Caco-2 (cell line): ENCODE results near the gene COG3. TPM values are rescaled to one million over a fixed set of nuclear protein-coding genes. Genes with fewer than 3 reads are reported as not detected.

Source experiments
- BruUV-seq: library from RNA; stranded (reverse); fragments of 400-500 nt; replicated peaks from 2 replicates; lab custom pipeline; 2021; lab: Mats Ljungman, UMichigan
- CTCF ChIA-PET: fragments of 300-600 bp; sonication (Branson Sonifier 250); formaldehyde crosslinking; loops from one replicate; lab custom pipeline; 2022; ENCODE audit warnings: antibody characterized with exemption; lab: Charles Lee
- POLR2A ChIA-PET: fragments of 300-600 bp; sonication (Branson Sonifier 250); formaldehyde crosslinking; loops from one replicate; lab custom pipeline; 2022; ENCODE audit warnings: antibody characterized with exemption; lab: Charles Lee
- DNase-seq, 2 experiments: peaks; one replicate each; pipeline versions ENCODE4 v3.0.0 to v3.0.0-alpha.2; 2020 to 2022
- H3K27me3 ChIP-seq: replicated peaks from 2 replicates; pipeline ENCODE4 v1.6.0; 2011; ENCODE audit warnings: low read length; ENCODE audit not compliant: control insufficient read depth, insufficient read depth
- H3K36me3 ChIP-seq: 2 replicates; pipeline ENCODE4 v1.5.1; 2011; ENCODE audit warnings: low read length; ENCODE audit not compliant: control insufficient read depth, insufficient read depth
- H3K4me1 ChIP-seq: fragments of 250-450 bp; sonication (Bioruptor Pico); 2 replicates; pipeline ENCODE4 v1.5.1; 2020; ENCODE audit warnings: mild to moderate bottlenecking
- H3K4me3 ChIP-seq: 2 replicates; pipeline ENCODE4 v1.5.1; 2011; ENCODE audit warnings: low read depth, mild to moderate bottlenecking, control low read depth, low read length
- H3K9me3 ChIP-seq: fragments of 250-450 bp; sonication (Bioruptor Pico); 2 replicates; pipeline ENCODE4 v1.5.1; 2020; ENCODE audit warnings: mild to moderate bottlenecking, moderate library complexity
- H3K27ac Mint-ChIP-seq: one replicate; pipeline ENCODE4 v1.8.0; 2022; ENCODE audit warnings: mixed read lengths; ENCODE audit not compliant: unreplicated experiment
- H3K27me3 Mint-ChIP-seq: one replicate; pipeline ENCODE4 v1.8.0; 2022; ENCODE audit warnings: mixed read lengths; ENCODE audit not compliant: insufficient read depth, unreplicated experiment
- H3K36me3 Mint-ChIP-seq: one replicate; pipeline ENCODE4 v1.8.0; 2022; ENCODE audit warnings: mild to moderate bottlenecking, mixed read lengths; ENCODE audit not compliant: insufficient read depth, unreplicated experiment
- H3K4me1 Mint-ChIP-seq: one replicate; pipeline ENCODE4 v1.8.0; 2022; ENCODE audit warnings: low read depth, mixed read lengths; ENCODE audit not compliant: unreplicated experiment
- H3K4me3 Mint-ChIP-seq: one replicate; pipeline ENCODE4 v1.8.0; 2022; ENCODE audit warnings: mild to moderate bottlenecking, moderate library complexity, mixed read lengths; ENCODE audit not compliant: unreplicated experiment
- H3K9me3 Mint-ChIP-seq: one replicate; pipeline ENCODE4 v1.8.0; 2022; ENCODE audit warnings: mixed read lengths; ENCODE audit not compliant: unreplicated experiment
- CTCF ChIP-seq, 2 experiments: fragments of 200-600 bp in 1 of 2; IDR thresholded peaks; 1 replicate in 1 of 2; 2 replicates in 1 of 2; pipeline versions ENCODE4 v1.5.1 to v1.8.0; 2011 to 2022; ENCODE audit warnings: antibody characterized with exemption in 1 of 2, control low read depth in 1 of 2, inconsistent platforms in 1 of 2, low read depth in 1 of 2, low read length in 1 of 2, mild to moderate bottlenecking in 1 of 2, moderate library complexity in 1 of 2; ENCODE audit not compliant: insufficient read depth in 1 of 2, severe bottlenecking in 1 of 2, unreplicated experiment in 1 of 2
- intact Hi-C: fragments of 100-400 bp; cut with micrococcal nuclease; formaldehyde crosslinking; loops from one replicate; pipeline ENCODE4 v1.10.0; 2022; ENCODE audit not compliant: unreplicated experiment
- total RNA-seq: library from RNA; stranded (reverse); gene quantifications from 2 replicates; pipeline ENCODE4 v1.2.3, GENCODE V29; 2022

Gene COG3
- total RNA-seq, 1 experiment from 2014 or later, result 35.8 TPM

- DNase-seq, result no peak
- Mint-ChIP-seq H3K36me3 (peaks cover 67% of the 10 kb centered on the region), H3K9me3 (no peaks in the 10 kb centered on the region), H3K27ac (no peak overlapping the region), H3K4me3 (no peak overlapping the region), H3K27me3 (no peaks in the 10 kb centered on the region), H3K4me1 (peaks cover 12% of the 10 kb centered on the region)
- intact Hi-C loops, result no loop called here
- Histone ChIP-seq H3K36me3 (no peaks in the 10 kb centered on the region), H3K4me3 (no peak overlapping the region), H3K9me3 (no peaks in the 10 kb centered on the region), H3K4me1 (no peaks in the 10 kb centered on the region; the same call in 1 of the 2 replicates), H3K27me3 (no peaks in the 10 kb centered on the region)
- no peak for TF ChIP-seq CTCF (IDR thresholded peaks at IDR 0.05; ENCODE audit: insufficient read depth in 1 of 2, low read depth in 1 of 2, low read length in 1 of 2, severe bottlenecking in 1 of 2, unreplicated experiment in 1 of 2)
- BruUV-seq, result no TSS peak
- CTCF ChIA-PET, result interaction anchor here (0.9 kb wide), 1 partner anchor 144 kb away, joined by 5 read pairs; no protein-coding TSS in a partner anchor
- POLR2A ChIA-PET, result no interaction called here
These were observed 72.8 kb downstream of the COG3 start for GRCh38 chr13:45537516-45537915.

- intact Hi-C loops, result no loop called here
- no peaks in the 10 kb centered on the region for H3K27me3 ChIP-seq
- Mint-ChIP-seq H3K4me1 (peaks cover 6% of the 10 kb centered on the region), H3K36me3 (peaks cover 58% of the 10 kb centered on the region), H3K27ac (peak overlapping the region; percentile 11), H3K9me3 (no peaks in the 10 kb centered on the region), H3K4me3 (no peak overlapping the region), H3K27me3 (no peaks in the 10 kb centered on the region)
- no peak for TF ChIP-seq CTCF (IDR thresholded peaks at IDR 0.05; ENCODE audit: insufficient read depth in 1 of 2, low read depth in 1 of 2, low read length in 1 of 2, severe bottlenecking in 1 of 2, unreplicated experiment in 1 of 2)
- POLR2A ChIA-PET, result no interaction called here
- DNase-seq, result no peak
- no peaks in the 10 kb centered on the region for H3K4me1 ChIP-seq
- BruUV-seq, result no TSS peak
- no peaks in the 10 kb centered on the region for H3K9me3 ChIP-seq
- CTCF ChIA-PET, result no interaction called here
- H3K36me3 ChIP-seq, result no peaks in the 10 kb centered on the region
- H3K4me3 ChIP-seq, result no peak overlapping the region
These were observed 73.6 kb downstream of the COG3 start for GRCh38 chr13:45538382-45538781.

- DNase-seq, result no peak
- Mint-ChIP-seq H3K27me3 (no peaks in the 10 kb centered on the region), H3K4me1 (peaks cover 6% of the 10 kb centered on the region), H3K4me3 (no peak overlapping the region), H3K36me3 (peaks cover 40% of the 10 kb centered on the region), H3K27ac (peak overlapping the region; percentile 60), H3K9me3 (no peaks in the 10 kb centered on the region)
- intact Hi-C loops, result no loop called here
- no peaks in the 10 kb centered on the region for H3K36me3 ChIP-seq
- ChIA-PET POLR2A (no interaction called here), CTCF (no interaction called here)
- H3K9me3 ChIP-seq, result no peaks in the 10 kb centered on the region
- no peaks in the 10 kb centered on the region for H3K4me1 ChIP-seq
- no TSS peak for BruUV-seq
- no peak for TF ChIP-seq CTCF (IDR thresholded peaks at IDR 0.05; ENCODE audit: insufficient read depth in 1 of 2, low read depth in 1 of 2, low read length in 1 of 2, severe bottlenecking in 1 of 2, unreplicated experiment in 1 of 2)
- no peak overlapping the region for H3K4me3 ChIP-seq
- H3K27me3 ChIP-seq, result no peaks in the 10 kb centered on the region
These were observed 75.5 kb downstream of the COG3 start for GRCh38 chr13:45540195-45540594.
